ENCODE data around the gene PTPRT.

The PTPRT gene

DNA sequence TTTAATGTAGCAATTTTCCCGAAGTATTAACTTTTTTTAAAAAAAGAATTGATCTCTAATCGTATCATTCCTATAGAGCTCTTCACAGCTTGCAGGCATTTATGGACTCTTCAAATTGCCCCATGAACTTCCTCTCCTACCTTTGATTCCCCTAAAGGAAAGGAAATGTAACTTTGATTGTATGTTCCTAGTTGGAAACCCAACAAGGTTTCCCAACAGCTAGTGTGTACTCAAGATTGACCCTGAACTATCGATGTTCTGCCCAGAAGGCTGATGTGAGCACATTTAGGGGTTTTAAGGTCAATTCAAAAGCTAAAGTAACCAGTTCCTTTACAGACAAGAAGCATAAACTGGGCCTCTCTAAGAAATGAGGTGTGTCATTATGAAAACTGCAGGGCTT, 491.7 kb downstream of the PTPRT start:
- DNase-seq = no peak

DNA sequence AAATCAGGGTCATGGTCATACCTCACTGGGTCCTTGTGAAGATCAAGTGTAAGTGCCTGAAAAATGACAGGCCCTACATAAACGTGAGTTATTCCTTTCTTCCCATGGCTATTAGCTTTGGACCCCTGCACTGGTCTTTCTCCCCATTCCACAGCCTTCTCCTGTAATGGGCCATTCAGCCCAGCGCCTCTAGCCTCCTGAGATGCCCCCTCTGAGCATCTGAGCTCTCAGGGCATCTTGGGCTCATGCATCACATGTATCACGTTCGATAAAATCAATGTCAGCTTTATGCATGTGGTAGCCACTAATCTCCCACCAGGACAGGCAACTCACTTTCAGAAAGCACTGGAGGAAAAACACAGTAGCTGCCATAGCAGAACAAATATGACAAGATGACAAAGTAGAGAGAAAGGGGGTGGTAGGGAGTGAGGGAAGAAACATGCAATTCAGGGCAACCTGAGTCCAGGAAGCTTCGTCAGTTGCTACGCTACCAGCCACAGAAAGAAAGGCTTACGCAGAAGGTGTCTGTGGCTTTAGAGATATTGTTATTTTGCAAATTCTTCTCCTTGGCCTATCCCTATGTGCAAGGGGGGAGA, 498.8 kb downstream of the PTPRT start:
- DNase-seq = no peak

- DNase-seq = no peak
Measured at GRCh38 chr20:42688576-42688975, 501.1 kb downstream of the PTPRT start.

- no peak for DNase-seq
Measured at GRCh38 chr20:42686057-42686456, 503.6 kb downstream of the PTPRT start.

- DNase-seq = no peak
Measured at GRCh38 chr20:42678895-42679294, 510.8 kb downstream of the PTPRT start.

- DNase-seq = no peak
Measured at GRCh38 chr20:42656130-42656529, 533.6 kb downstream of the PTPRT start.

- no peak for DNase-seq
Measured at GRCh38 chr20:42652266-42652665, 537.4 kb downstream of the PTPRT start.

DNA sequence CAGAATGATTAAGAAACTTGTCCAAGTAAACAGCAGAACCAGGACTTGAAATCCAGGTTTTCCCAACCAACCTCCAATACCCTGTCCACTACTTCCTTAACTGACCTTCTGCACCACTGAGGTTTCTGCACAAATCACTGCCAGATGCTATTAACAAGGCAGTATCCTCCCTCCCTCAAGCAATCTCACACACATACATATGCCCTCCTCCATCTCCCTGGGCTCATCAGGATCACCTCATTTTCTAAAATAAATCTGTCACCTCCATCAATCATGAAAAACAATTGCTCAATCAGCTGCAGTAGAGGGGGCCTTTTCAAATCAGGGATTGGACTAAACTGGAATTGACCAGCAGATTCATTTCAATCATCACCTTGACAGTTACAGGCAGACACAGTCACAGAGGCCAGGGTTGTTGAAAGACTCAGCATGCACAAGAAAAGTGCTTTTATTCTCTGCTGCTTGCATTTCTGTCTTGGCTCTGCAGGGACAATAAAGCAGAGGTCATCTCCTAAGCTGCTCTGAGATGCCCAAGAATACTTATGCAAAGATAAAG, 539.4 kb downstream of the PTPRT start:
- DNase-seq = no peak

GRCh38 chr20:42649748-42650147, 540.0 kb downstream of the PTPRT start:
- DNase-seq = no peak

DNA sequence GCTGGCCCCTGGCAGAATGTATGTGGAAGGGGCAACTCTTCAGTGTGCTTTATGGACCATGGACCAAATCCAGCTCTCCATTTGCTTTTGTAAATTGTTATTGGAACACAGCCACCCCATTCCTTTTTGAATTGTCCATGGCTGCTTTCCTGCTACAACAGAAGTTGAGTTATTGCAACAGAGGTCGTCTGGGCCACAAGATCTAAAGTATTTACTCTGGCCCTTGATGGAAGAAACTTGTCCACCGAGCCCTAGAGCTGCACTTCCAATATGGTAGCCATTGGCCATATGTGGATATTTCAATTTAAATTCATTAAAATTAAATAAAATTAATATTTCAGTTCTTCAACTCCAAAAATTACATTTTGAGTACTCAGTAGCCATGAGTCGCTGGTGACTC, 543.5 kb downstream of the PTPRT start:
- DNase-seq = no peak

DNA sequence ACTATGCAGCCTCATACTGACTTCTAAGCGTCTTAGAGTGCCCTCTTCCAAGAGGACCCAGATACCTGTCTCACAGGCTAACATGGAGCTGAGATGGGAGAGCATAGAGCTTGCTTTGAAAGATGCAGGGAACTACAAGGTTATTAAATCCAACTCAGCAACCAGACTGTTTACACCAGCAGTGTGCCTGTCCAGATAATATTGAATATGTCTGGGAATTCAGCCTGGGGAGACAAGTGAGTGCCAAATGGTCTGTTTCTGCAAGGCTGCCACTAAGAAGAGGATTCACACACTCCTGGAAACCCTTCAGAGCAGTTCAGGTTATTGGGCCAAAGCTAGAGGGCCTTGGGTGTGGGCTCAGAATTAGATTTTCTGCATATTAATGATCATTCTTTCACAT, 547.8 kb downstream of the PTPRT start:
- DNase-seq = no peak

- no peak for DNase-seq
Measured at GRCh38 chr20:42639140-42639539, 550.6 kb downstream of the PTPRT start.

DNA sequence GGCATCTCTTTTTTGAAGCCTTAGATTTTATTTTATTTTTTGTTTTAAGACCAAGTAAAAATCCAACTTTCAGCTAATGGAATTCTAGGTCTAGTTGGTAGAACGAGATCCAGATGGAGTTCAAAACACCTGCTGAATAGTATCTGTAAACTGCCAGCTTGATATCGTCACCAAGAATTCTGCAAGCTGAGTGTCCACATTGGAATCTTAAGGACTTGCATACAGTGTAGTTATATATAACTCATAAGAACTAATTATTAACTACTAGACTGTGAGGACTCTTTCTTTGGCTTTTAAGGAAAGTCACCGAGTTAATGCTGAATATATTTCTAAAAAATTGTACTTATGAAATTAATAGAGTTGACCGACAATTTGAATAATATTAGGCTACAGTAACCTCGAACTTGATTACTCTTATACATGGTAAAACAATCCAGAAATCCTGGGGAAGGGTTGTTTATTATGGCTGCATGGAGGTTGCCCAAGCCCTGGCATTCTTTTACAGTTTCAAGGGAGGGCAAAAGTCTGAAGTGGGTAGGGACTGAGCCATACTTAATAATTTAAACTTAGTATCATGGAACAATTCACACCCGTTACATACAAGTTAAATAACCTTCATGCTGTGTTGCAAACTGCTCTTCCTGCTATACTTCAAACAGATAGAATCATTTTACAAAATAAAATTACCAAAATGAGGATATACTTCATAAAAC, 553.9 kb downstream of the PTPRT start:
- DNase-seq = no peak

GRCh38 chr20:42634156-42634555, 555.5 kb downstream of the PTPRT start:
- DNase-seq = no peak

- DNase-seq = no peak
Measured at GRCh38 chr20:42628683-42629082, 561.0 kb downstream of the PTPRT start.

DNA sequence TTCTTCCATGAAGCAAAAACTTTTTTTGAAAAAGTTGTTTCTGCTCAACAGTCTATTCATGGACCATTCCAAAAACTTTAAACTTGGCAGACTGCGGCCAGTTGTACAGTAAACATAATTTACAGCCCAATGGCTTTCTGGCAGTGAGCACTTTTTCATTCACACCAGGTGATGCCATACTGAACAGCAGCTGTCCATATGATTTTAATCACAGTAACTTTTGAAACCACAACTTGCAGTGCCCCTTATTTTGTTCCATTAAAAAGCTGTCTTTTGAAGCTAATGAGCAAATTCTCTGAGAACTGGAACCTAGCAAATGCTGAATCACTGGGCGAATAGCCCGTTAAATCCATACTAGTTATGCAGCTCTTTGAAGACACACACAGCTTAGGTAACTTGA, 576.6 kb downstream of the PTPRT start:
- DNase-seq = no peak

GRCh38 chr20:42611889-42612837, 577.5 kb downstream of the PTPRT start:
- no peak for DNase-seq

GRCh38 chr20:42611423-42611822, 578.3 kb downstream of the PTPRT start:
- DNase-seq = no peak

GRCh38 chr20:42610070-42610469, 579.6 kb downstream of the PTPRT start:
- DNase-seq = no peak

DNA sequence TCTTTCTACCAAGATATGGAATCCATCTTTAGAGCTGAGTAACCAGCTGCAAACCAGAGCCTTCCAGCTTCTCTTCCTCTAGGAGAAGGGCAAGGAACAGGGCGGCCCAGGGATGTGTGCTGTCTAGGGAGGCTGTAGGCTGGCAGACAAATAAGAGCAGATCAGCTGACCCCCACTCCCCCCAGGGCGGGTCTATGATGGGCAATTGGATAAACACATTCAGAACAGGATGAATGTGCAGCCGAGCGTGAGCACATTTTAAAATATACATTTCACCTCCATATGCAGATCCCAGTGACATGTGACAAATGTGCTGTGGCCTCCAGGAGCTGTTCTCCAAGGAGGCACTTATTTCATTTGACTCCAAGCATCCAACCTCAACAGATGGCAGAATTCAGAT, 580.1 kb downstream of the PTPRT start:
- no peak for DNase-seq

GRCh38 chr20:42604998-42605956, 584.4 kb downstream of the PTPRT start:
- no peak for DNase-seq

- DNase-seq = no peak
Measured at GRCh38 chr20:42603655-42604054, 586.1 kb downstream of the PTPRT start.
